B cell (primary cell): Measurements from ENCODE around the gene POLR1G.

Experiments used
- EZH2 ChIP-seq: IDR thresholded peaks from 2 replicates; pipeline ENCODE4 v1.6.1; 2012; ENCODE audit warnings: borderline replicate concordance, low read depth, mild to moderate bottlenecking, moderate library complexity, low read length; ENCODE audit not compliant: insufficient read depth, poor library complexity, severe bottlenecking
- TF ChIP-seq, protein P1 (sequence below): fragments of 200-600 bp; IDR thresholded peaks from one replicate; pipeline ENCODE4 v1.8.0; 2022; ENCODE audit warnings: antibody characterized with exemption, mild to moderate bottlenecking

GRCh38 chr19:45442778-45443461 lies 36.5 kb downstream of the POLR1G start:
- TF ChIP-seq, protein P1, sequence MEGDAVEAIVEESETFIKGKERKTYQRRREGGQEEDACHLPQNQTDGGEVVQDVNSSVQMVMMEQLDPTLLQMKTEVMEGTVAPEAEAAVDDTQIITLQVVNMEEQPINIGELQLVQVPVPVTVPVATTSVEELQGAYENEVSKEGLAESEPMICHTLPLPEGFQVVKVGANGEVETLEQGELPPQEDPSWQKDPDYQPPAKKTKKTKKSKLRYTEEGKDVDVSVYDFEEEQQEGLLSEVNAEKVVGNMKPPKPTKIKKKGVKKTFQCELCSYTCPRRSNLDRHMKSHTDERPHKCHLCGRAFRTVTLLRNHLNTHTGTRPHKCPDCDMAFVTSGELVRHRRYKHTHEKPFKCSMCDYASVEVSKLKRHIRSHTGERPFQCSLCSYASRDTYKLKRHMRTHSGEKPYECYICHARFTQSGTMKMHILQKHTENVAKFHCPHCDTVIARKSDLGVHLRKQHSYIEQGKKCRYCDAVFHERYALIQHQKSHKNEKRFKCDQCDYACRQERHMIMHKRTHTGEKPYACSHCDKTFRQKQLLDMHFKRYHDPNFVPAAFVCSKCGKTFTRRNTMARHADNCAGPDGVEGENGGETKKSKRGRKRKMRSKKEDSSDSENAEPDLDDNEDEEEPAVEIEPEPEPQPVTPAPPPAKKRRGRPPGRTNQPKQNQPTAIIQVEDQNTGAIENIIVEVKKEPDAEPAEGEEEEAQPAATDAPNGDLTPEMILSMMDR = no peak
- no peak for TF ChIP-seq EZH2
